Lower lobe of right lung (tissue), 2 donors: ENCODE data around the gene AOPEP. TPM values are rescaled to one million over a fixed set of nuclear protein-coding genes. Genes with fewer than 3 reads are reported as not detected.

Experiments
- ATAC-seq, 2 donors: fragments of 200-7000 bp; cut with Tn5 transposase; one replicate each; pipeline ENCODE4 v1.9.1; 2020 to 2022; ENCODE audit warnings: mild to moderate bottlenecking in 2 of 2, moderate library complexity in 2 of 2
- DNase-seq: peaks from one replicate; pipeline ENCODE4 v3.0.0-alpha.2; 2020
- H3K27ac ChIP-seq: fragments of 200-600 bp; one replicate; pipeline ENCODE4 v1.8.0; 2022
- H3K27me3 ChIP-seq: fragments of 200-600 bp; one replicate; pipeline ENCODE4 v1.8.0; 2022; ENCODE audit warnings: low read depth
- H3K36me3 ChIP-seq: fragments of 200-600 bp; one replicate; pipeline ENCODE4 v1.8.0; 2022; ENCODE audit warnings: mild to moderate bottlenecking
- H3K4me1 ChIP-seq: fragments of 200-600 bp; one replicate; pipeline ENCODE4 v1.8.0; 2022
- H3K4me3 ChIP-seq: fragments of 200-600 bp; one replicate; pipeline ENCODE4 v1.8.0; 2022; ENCODE audit warnings: mild to moderate bottlenecking
- H3K9me3 ChIP-seq: fragments of 200-600 bp; one replicate; pipeline ENCODE4 v1.8.0; 2022
- intact Hi-C: fragments of 100-400 bp; cut with DNase I; formaldehyde crosslinking; loops from one replicate; pipeline ENCODE4 v1.11.0; 2022
- total RNA-seq: library from RNA; stranded (reverse); fragmentation: NEBNext Ultra II Directional; extraction: Animal tissue kit (Norgen Biotek cat#: 25700); gene quantifications from one replicate; pipeline ENCODE4 v1.2.1, GENCODE V29; 2021
- TF ChIP-seq, protein P1 (sequence below): fragments of 200-600 bp; IDR thresholded peaks from one replicate; pipeline ENCODE4 v1.8.0; 2022; ENCODE audit warnings: antibody characterized with exemption, mild to moderate bottlenecking
- donor health status: DM: no; HTN: yes; CAD: no; lungs with severe emphysema.

The AOPEP gene
- total RNA-seq, 1 donor from 2014 or later = 63.7 TPM

DNA sequence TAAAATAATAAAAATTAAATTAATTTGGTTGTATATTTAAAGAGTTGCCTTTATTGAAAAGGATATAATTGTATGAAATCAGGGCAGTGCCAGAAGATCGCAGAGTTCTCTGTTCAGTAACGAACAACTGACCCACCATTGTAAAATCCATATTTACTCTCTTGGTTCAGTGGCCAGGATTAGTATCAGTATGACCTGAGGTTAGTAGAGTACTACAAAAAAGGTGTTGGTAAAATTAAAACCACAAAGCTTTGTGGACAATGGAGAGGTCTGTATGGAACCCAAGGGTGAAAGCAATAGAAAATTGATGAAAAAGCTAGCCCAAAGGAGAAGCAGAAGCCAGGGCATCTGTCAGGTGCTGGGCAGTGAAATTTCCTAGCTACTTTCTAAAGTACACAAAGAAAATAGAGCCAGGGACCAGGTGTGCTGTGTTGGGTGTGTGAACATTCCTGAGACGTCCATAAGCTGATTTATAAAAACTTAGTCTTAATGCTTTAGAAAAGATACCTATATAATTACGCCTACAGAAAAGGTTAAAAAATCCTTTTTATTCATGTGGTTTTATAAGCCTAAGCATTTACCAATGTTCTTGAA is 159.5 kb downstream of the AOPEP start:
- H3K27ac ChIP-seq = no peak overlapping the region
- no peaks in the 10 kb centered on the region for H3K9me3 ChIP-seq
- H3K4me3 ChIP-seq = no peak overlapping the region
- ATAC-seq (peak in 1 of 2 donors; percentile 36), DNase-seq (no peak)
- intact Hi-C loops = no loop called here
- H3K27me3 ChIP-seq = no peaks in the 10 kb centered on the region
- TF ChIP-seq, protein P1, sequence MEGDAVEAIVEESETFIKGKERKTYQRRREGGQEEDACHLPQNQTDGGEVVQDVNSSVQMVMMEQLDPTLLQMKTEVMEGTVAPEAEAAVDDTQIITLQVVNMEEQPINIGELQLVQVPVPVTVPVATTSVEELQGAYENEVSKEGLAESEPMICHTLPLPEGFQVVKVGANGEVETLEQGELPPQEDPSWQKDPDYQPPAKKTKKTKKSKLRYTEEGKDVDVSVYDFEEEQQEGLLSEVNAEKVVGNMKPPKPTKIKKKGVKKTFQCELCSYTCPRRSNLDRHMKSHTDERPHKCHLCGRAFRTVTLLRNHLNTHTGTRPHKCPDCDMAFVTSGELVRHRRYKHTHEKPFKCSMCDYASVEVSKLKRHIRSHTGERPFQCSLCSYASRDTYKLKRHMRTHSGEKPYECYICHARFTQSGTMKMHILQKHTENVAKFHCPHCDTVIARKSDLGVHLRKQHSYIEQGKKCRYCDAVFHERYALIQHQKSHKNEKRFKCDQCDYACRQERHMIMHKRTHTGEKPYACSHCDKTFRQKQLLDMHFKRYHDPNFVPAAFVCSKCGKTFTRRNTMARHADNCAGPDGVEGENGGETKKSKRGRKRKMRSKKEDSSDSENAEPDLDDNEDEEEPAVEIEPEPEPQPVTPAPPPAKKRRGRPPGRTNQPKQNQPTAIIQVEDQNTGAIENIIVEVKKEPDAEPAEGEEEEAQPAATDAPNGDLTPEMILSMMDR = no peak
- no peaks in the 10 kb centered on the region for H3K36me3 ChIP-seq
- H3K4me1 ChIP-seq = peaks cover 36% of the 10 kb centered on the region

DNA sequence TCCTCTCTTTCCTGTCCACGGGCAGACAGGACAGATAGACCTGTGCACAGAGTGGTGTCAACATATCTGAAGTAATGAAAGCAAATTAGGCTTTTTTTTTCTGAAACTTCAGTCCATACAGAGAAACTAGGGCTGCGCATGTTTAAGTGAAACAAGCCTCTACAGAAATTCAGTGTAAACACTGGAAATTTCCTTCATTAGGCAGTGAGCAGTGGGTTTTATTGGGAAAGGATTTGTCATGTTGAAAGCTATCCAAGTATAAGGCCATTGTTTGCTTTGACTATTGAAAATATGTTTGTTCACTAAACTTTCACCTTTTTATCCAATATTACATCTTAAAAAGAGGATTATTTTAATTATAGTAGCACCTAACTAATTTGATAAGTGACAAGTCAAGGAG is 161.2 kb downstream of the AOPEP start:
- Histone ChIP-seq H3K27ac (no peak overlapping the region), H3K9me3 (no peaks in the 10 kb centered on the region), H3K36me3 (no peaks in the 10 kb centered on the region), H3K27me3 (no peaks in the 10 kb centered on the region), H3K4me1 (peaks cover 21% of the 10 kb centered on the region), H3K4me3 (no peak overlapping the region)
- intact Hi-C loops = no loop called here
- no peak for ATAC-seq
- TF ChIP-seq, protein P1 = no peak
- DNase-seq = no peak

DNA sequence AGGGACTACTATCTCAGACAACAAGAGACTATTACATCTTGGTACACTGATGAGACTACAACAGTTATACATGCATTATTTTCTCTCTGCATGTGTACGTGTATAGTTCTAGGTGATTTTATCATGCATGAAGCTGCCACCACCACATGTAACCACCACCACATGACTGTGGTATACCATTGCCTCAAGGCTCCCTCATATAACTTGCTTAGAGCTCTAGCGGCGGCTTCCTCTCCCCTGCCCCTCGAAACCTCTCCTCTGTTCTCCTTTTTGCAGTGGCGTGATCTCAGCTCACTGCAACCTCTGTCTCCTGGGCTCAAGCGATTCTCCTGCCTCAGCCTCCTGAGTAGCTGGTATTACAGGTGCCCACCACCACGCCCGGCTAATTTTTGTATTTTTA is 162.3 kb downstream of the AOPEP start:
- intact Hi-C loops = no loop called here
- DNase-seq (no peak), ATAC-seq (no peak)
- Histone ChIP-seq H3K4me3 (no peak overlapping the region), H3K4me1 (peaks cover 11% of the 10 kb centered on the region), H3K9me3 (no peaks in the 10 kb centered on the region), H3K36me3 (no peaks in the 10 kb centered on the region), H3K27me3 (no peaks in the 10 kb centered on the region), H3K27ac (no peak overlapping the region)
- TF ChIP-seq, protein P1 = no peak

DNA sequence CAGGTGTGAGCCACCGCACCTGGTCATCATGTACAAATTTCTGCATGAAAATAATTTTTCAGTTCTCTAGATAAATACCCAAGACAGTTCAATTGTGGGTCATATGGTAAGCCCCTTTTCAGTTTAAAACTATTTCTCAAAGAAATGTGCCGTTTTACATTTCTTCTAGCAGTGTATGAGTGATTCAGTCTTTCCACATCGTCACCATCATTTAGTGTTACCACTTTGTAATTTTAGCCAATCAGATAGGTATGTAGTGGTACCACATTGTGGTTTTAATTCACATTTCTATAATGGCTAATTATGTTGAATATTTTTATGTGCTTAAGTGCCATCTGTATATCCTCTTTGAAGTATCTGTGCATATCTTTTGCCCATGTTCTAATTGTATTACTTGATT is 163.1 kb downstream of the AOPEP start:
- no peak for ATAC-seq

DNA sequence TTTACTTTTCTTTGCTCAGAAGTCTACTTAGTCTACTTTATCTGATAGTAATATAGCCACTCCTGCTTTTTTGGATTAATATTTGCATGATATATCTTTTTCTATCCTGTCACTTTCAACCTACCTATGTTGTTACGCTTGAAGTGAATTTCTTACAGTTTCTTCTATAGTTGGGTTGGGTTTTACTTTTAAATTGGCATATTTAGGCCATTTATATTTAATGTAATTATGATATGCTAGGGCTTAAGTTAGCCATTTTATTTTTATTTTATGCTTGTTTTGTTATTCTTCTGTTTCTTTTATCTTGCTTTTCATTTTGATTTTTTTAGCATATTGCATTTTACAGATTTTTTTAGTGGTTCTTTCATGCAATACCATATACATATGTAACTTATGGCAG is 164.7 kb downstream of the AOPEP start:
- TF ChIP-seq, protein P1 = no peak
- Histone ChIP-seq H3K36me3 (no peaks in the 10 kb centered on the region), H3K4me1 (peaks cover 5% of the 10 kb centered on the region), H3K27me3 (no peaks in the 10 kb centered on the region), H3K9me3 (no peaks in the 10 kb centered on the region), H3K4me3 (no peak overlapping the region), H3K27ac (no peak overlapping the region)
- no peak for DNase-seq
- intact Hi-C loops = no loop called here
- no peak for ATAC-seq

More for the DNA sequence above, 163.1 kb downstream of the AOPEP start:
- Histone ChIP-seq H3K9me3 (no peaks in the 10 kb centered on the region), H3K27me3 (no peaks in the 10 kb centered on the region), H3K4me3 (no peak overlapping the region), H3K36me3 (no peaks in the 10 kb centered on the region), H3K4me1 (peaks cover 16% of the 10 kb centered on the region), H3K27ac (no peak overlapping the region)
- TF ChIP-seq, protein P1 = no peak
- no peak for DNase-seq
- intact Hi-C loops = no loop called here
